Mammary epithelial cell (primary cell): ENCODE measurements around the gene JCAD.

ENCODE experiments used
- EZH2 ChIP-seq: IDR thresholded peaks from 2 replicates; pipeline ENCODE4 v1.6.1; 2012; ENCODE audit warnings: low read length, inconsistent platforms, borderline replicate concordance
- TF ChIP-seq, protein P1 (sequence below), 2 donors: IDR thresholded peaks in 1 of 2; conservative IDR thresholded peaks in 1 of 2; 2 replicates each; pipeline ENCODE4 v1.5.1; 2011 to 2012; ENCODE audit warnings: inconsistent platforms in 2 of 2, low read length in 2 of 2, mild to moderate bottlenecking in 2 of 2, control low read depth in 1 of 2, low read depth in 1 of 2; ENCODE audit not compliant: insufficient read depth in 1 of 2; ENCODE audit errors: extremely low read depth in 1 of 2

DNA sequence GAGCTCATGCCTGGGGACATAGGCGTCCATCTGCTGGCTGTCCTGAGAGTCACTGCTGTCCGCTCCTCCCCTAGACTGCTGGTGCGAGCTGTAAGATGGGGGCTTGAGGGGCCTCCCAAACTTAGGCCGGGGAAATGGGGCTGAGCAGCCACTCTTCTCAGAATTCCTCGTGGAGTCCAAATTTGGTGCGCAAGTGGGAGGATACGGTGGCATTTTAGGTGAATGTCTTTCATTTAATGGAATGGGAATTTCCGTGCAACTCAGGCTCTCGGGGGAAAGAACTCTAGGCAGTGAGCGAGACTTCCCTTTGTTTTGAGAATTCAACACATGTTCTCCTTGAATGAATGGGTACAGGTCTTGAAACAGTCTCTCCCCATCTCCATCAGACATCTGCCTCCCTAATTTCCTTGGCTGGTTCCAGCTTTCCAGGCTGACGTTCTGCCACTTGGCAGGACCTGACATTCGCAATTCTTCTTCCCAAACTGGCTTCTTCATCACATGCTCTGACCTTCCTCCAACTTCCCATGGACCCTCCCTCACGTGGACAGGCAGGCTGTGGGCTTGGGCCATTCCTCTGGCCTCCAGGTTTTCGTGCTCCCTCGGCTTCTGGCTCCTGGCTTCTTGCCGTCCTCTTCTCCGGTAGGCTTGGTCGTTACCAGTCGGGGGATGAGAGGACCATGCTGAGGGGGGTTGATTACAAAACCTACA lies 30.1 kb downstream of the JCAD start:
- TF ChIP-seq, protein P1, sequence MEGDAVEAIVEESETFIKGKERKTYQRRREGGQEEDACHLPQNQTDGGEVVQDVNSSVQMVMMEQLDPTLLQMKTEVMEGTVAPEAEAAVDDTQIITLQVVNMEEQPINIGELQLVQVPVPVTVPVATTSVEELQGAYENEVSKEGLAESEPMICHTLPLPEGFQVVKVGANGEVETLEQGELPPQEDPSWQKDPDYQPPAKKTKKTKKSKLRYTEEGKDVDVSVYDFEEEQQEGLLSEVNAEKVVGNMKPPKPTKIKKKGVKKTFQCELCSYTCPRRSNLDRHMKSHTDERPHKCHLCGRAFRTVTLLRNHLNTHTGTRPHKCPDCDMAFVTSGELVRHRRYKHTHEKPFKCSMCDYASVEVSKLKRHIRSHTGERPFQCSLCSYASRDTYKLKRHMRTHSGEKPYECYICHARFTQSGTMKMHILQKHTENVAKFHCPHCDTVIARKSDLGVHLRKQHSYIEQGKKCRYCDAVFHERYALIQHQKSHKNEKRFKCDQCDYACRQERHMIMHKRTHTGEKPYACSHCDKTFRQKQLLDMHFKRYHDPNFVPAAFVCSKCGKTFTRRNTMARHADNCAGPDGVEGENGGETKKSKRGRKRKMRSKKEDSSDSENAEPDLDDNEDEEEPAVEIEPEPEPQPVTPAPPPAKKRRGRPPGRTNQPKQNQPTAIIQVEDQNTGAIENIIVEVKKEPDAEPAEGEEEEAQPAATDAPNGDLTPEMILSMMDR (conservative IDR thresholded peaks at IDR 0.05 in 1 of 2, IDR thresholded peaks at IDR 0.05 in 1 of 2; ENCODE audit: extremely low read depth in 1 of 2, insufficient read depth in 1 of 2, low read depth in 1 of 2, low read length in 2 of 2): no peak
- no peak for TF ChIP-seq EZH2
